Measurements from ENCODE around the gene MX1. TPM values are rescaled to one million over a fixed set of nuclear protein-coding genes. Genes with fewer than 3 reads are reported as not detected.

The MX1 gene
- total RNA-seq (17.5 and 35.7 TPM in 2 replicates), polyA plus RNA-seq (1.6 and 10.3 TPM in 2 replicates), polyA minus RNA-seq (ENCODE audit: low replicate concordance) (2.6 and 19.2 TPM in 2 replicates)
- polyA plus RNA-seq (2012): 1.3 and 9.5 TPM in 2 replicates

GRCh38 chr21:41425954-41426675, at the start of gene MX1:
Gene MX1, plus strand, starts transcription at chr21:41426239. Its CDS starts 5,832 bp downstream, at chr21:41432071.
- Histone ChIP-seq H3K4me2 (ENCODE audit: extremely low read depth, insufficient read depth, low read length) (peak within 1 kb of the TSS; percentile 80), H3K36me3 (ENCODE audit: control insufficient read depth, insufficient read depth, low read length) (no peaks in the 10 kb centered on the region), H3K9ac (ENCODE audit: insufficient read depth, low read length) (peak within 1 kb of the TSS; percentile 59), H2AFZ (ENCODE audit: low read length) (peak within 1 kb of the TSS; percentile 81), H3K79me2 (ENCODE audit: control insufficient read depth, insufficient read depth, low read length) (no peaks in the 10 kb centered on the region), H3K27me3 (ENCODE audit: control insufficient read depth, insufficient read depth, low read length) (no peaks in the 10 kb centered on the region), H3K4me3 (replicated peaks in 1 of 4; ENCODE audit: control extremely low read depth in 1 of 4, insufficient read depth in 1 of 4, low read depth in 3 of 4, low read length in 4 of 4) (peak within 1 kb of the TSS; percentile 54 to 70 (median 57)), H3K27ac (ENCODE audit: insufficient read depth, low read length) (no peak within 1 kb of the TSS), H3K4me1 (ENCODE audit: control insufficient read depth, extremely low read depth, insufficient read depth, low read length) (no peaks in the 10 kb centered on the region), H3K9me3 (ENCODE audit: control insufficient read depth, insufficient read depth, low read depth, low read length) (no peaks in the 10 kb centered on the region), H4K20me1 (ENCODE audit: control insufficient read depth, extremely low read depth, insufficient read depth, low read length) (no peaks in the 10 kb centered on the region)
- DNase-seq (ENCODE audit: low read depth in 2 of 2): peak; percentile 36 to 47
- TF ChIP-seq CTCF (conservative IDR thresholded peaks at IDR 0.05 in 1 of 2, IDR thresholded peaks at IDR 0.05 in 1 of 2; ENCODE audit: low read depth in 1 of 2, low read length in 2 of 2) (no peak), EZH2 (IDR thresholded peaks at IDR 0.05; ENCODE audit: low read length, missing control alignments) (no peak)

GRCh38 chr21:41377715-41378114, 48.3 kb upstream of the MX1 start:
- no peak overlapping the region for H3K27ac ChIP-seq (ENCODE audit: insufficient read depth, low read length)
- no peak overlapping the region for H2AFZ ChIP-seq (ENCODE audit: low read length)
- no peaks in the 10 kb centered on the region for H3K4me1 ChIP-seq (ENCODE audit: control insufficient read depth, extremely low read depth, insufficient read depth, low read length)
- no peaks in the 10 kb centered on the region for H3K9me3 ChIP-seq (ENCODE audit: control insufficient read depth, insufficient read depth, low read depth, low read length)
- H3K4me2 ChIP-seq (ENCODE audit: extremely low read depth, insufficient read depth, low read length): no peak overlapping the region
- no peak for DNase-seq (ENCODE audit: low read depth in 2 of 2)
- no peaks in the 10 kb centered on the region for H3K79me2 ChIP-seq (ENCODE audit: control insufficient read depth, insufficient read depth, low read length)
- no peaks in the 10 kb centered on the region for H4K20me1 ChIP-seq (ENCODE audit: control insufficient read depth, extremely low read depth, insufficient read depth, low read length)
- no peak overlapping the region for H3K9ac ChIP-seq (ENCODE audit: insufficient read depth, low read length)
- TF ChIP-seq CTCF (conservative IDR thresholded peaks at IDR 0.05 in 1 of 2, IDR thresholded peaks at IDR 0.05 in 1 of 2; ENCODE audit: low read depth in 1 of 2, low read length in 2 of 2) (no peak), EZH2 (IDR thresholded peaks at IDR 0.05; ENCODE audit: low read length, missing control alignments) (no peak)
- no peaks in the 10 kb centered on the region for H3K27me3 ChIP-seq (ENCODE audit: control insufficient read depth, insufficient read depth, low read length)
- no peaks in the 10 kb centered on the region for H3K36me3 ChIP-seq (ENCODE audit: control insufficient read depth, insufficient read depth, low read length)
- no peak overlapping the region for H3K4me3 ChIP-seq (replicated peaks in 1 of 4; ENCODE audit: control extremely low read depth in 1 of 4, insufficient read depth in 1 of 4, low read depth in 3 of 4, low read length in 4 of 4)

- H3K4me1 ChIP-seq (ENCODE audit: control insufficient read depth, extremely low read depth, insufficient read depth, low read length): no peaks in the 10 kb centered on the region
- H3K4me3 ChIP-seq (replicated peaks in 1 of 4; ENCODE audit: control extremely low read depth in 1 of 4, insufficient read depth in 1 of 4, low read depth in 3 of 4, low read length in 4 of 4): no peak overlapping the region
- no peak for DNase-seq (ENCODE audit: low read depth in 2 of 2)
- H3K36me3 ChIP-seq (ENCODE audit: control insufficient read depth, insufficient read depth, low read length): no peaks in the 10 kb centered on the region
- no peak for TF ChIP-seq CTCF (conservative IDR thresholded peaks at IDR 0.05 in 1 of 2, IDR thresholded peaks at IDR 0.05 in 1 of 2; ENCODE audit: low read depth in 1 of 2, low read length in 2 of 2)
- TF ChIP-seq EZH2 (IDR thresholded peaks at IDR 0.05; ENCODE audit: low read length, missing control alignments): no peak
- H3K79me2 ChIP-seq (ENCODE audit: control insufficient read depth, insufficient read depth, low read length): no peaks in the 10 kb centered on the region
- H2AFZ ChIP-seq (ENCODE audit: low read length): no peak overlapping the region
- no peak overlapping the region for H3K9ac ChIP-seq (ENCODE audit: insufficient read depth, low read length)
- H3K9me3 ChIP-seq (ENCODE audit: control insufficient read depth, insufficient read depth, low read depth, low read length): no peaks in the 10 kb centered on the region
- no peaks in the 10 kb centered on the region for H3K27me3 ChIP-seq (ENCODE audit: control insufficient read depth, insufficient read depth, low read length)
- no peak overlapping the region for H3K27ac ChIP-seq (ENCODE audit: insufficient read depth, low read length)
- H3K4me2 ChIP-seq (ENCODE audit: extremely low read depth, insufficient read depth, low read length): no peak overlapping the region
- H4K20me1 ChIP-seq (ENCODE audit: control insufficient read depth, extremely low read depth, insufficient read depth, low read length): no peaks in the 10 kb centered on the region
These were observed 47.2 kb upstream of the MX1 start for GRCh38 chr21:41378849-41379248.
